ENCODE measurements around the gene DDX23.

- TF ChIP-seq, protein P1, sequence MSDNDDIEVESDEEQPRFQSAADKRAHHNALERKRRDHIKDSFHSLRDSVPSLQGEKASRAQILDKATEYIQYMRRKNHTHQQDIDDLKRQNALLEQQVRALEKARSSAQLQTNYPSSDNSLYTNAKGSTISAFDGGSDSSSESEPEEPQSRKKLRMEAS (IDR thresholded peaks at IDR 0.05; ENCODE audit: low read depth, low read length): no peak
- TF ChIP-seq CTCF (IDR thresholded peaks at IDR 0.05; ENCODE audit: low read depth, low read length): no peak
These were observed 29.8 kb upstream of the DDX23 start for GRCh38 chr12:48881686-48882314.

Data from NB4 (cell line).